MM.1S (cell line): Measurements from ENCODE around the gene OSMR.

ENCODE experiments used
- EZH2 ChIP-seq: fragments of 300-600 bp; sonication (generic); optimal IDR thresholded peaks from 2 replicates; pipeline ENCODE3; 2017; ENCODE audit warnings: low read depth, mild to moderate bottlenecking, antibody characterized with exemption, low read length, mixed read lengths
- EZH2phosphoT487 ChIP-seq: fragments of 300-600 bp; sonication (generic); IDR thresholded peaks from 2 replicates; pipeline ENCODE4 v1.6.1; 2018; ENCODE audit warnings: antibody characterized with exemption, low read length
- TF ChIP-seq, protein P1 (sequence below): fragments of 300-600 bp; sonication (generic); IDR thresholded peaks from 2 replicates; pipeline ENCODE4 v1.5.1; 2016; ENCODE audit warnings: antibody characterized with exemption, low read length, mixed read lengths

DNA sequence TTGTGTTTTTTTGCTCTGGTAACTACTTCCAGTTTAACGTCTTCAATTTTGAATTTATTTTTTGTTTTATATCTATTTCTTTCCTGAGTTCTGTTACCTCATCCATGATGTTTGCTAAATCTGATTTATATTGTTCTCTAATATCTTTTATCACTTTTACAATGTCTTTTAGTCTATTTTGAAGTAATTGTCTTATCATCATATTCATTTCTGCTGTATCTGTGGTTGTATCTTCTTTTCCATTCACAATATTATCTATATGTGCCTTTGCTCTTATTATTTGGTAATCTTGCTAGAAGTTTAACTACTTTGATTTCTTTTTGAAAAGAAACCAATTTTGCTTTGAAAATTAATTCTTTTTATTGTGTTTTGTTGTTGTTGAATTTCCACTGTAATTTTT lies 43.6 kb downstream of the OSMR start:
- TF ChIP-seq, protein P1, sequence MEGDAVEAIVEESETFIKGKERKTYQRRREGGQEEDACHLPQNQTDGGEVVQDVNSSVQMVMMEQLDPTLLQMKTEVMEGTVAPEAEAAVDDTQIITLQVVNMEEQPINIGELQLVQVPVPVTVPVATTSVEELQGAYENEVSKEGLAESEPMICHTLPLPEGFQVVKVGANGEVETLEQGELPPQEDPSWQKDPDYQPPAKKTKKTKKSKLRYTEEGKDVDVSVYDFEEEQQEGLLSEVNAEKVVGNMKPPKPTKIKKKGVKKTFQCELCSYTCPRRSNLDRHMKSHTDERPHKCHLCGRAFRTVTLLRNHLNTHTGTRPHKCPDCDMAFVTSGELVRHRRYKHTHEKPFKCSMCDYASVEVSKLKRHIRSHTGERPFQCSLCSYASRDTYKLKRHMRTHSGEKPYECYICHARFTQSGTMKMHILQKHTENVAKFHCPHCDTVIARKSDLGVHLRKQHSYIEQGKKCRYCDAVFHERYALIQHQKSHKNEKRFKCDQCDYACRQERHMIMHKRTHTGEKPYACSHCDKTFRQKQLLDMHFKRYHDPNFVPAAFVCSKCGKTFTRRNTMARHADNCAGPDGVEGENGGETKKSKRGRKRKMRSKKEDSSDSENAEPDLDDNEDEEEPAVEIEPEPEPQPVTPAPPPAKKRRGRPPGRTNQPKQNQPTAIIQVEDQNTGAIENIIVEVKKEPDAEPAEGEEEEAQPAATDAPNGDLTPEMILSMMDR = no peak
- TF ChIP-seq EZH2 (no peak), EZH2phosphoT487 (no peak)
